ENCODE results near the gene ZSWIM4.
"Not testable (repeated sequence)": the region's sequence is repeated elsewhere in the genome, so short reads cannot be mapped to it uniquely, and the experiment has no call there.

The ZSWIM4 gene

DNA sequence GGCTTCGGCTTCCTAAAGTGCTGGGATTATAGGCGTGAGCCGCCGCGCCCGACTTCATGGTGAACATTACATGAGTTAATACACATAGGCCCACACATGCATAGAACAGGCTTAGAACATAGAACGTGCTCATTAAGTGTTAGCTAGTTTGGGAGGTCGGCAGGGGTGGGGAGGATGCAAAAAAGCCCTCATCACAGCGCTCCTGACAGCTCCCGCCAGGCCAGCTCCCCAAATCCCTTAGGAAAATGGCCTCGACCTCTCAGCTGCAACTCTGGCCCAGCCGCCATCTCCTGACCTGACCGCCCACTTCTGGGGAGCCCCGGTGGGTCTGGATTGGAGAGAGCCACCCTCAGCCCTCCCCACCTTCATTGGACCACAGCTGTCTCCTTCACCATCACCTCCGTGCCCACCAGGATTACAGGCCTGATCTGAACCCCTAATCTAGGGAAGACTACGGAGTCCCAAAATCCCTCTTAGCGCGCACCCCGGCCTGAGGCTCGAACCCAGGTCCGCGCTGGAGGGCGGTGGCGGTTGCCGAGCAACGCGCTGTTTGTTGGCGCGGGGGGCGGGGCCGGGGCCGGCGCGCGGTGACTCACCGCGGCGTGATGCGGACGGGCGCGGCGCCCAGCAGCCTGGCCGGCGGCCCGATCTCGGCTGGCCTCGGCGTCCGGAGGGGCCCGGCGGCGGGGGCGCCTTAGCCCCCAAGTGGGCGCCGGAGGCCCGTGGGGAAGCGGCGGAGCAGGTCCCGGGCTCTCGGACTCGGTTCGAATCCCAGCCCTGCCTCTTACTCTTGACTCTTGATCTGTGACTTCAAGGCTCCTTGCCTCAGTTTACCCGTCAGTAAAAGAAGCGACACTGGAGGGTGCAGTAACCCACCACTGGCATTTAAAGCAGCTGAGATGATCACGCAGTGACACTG is 55.0 kb downstream of the ZSWIM4 start:
- peak; percentile 48 for DNase-seq (ENCODE audit: low read depth in 2 of 2)

DNA sequence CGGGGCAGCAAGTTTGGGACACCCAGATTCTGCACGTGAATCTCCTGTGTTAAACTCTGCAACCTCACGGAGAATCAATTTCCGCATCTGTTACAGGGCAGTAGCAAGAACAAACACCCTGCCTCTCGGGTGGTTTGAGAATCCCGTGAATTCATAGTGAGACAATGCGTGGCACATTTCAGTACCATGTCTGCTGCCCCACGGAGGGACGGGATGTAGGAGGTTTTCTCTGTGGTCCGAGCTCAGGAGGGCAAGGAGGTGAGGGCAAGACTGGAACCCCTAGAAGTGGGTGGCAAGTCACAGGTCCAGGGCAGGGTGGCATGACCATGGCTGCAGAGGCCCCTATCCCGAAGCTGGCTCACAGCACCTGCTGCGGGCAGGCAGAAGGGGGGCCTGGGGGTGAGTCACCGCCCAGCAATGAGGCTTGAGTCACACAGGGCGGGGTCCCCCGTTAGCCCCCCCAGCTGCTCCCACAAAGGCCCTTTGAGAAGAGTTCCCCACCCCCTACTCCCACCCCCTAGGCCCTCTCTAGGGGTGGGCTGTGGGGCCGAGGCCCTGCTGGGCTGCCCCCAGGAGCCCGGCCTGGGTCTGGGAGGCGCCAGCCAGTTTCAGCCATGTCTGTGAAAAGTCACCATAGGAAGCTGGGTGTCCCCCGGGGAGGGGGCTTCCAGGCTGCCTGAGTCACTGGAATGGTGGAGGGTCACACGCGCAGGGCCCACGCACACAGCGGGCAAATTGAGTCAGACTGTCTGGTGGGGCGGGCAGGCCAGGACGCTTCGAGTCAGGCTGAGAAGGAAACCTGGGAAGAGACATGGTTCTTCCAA is 55.9 kb downstream of the ZSWIM4 start:
- peak; percentile 82 to 87 for DNase-seq (ENCODE audit: low read depth in 2 of 2)

DNA sequence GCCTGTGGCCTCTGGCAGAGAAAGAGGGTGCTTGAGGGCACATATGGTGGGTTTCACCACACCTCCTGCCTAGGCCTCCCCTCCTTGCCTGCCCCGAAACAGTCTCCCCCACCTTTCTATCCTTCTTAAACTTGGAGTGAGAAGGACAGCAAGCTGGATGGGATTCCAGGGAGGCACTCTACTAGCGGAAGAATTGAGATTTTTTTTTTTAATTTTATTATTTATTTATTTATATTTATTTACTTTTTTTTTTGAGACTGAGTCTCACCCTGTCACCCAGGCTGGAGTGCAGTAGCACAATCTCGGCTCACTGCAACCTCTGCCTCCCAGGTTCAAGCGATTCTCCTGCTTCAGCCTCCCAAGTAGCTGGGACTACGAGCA is 56.5 kb downstream of the ZSWIM4 start:
- not testable (repeated sequence) for DNase-seq (ENCODE audit: low read depth in 2 of 2)

DNA sequence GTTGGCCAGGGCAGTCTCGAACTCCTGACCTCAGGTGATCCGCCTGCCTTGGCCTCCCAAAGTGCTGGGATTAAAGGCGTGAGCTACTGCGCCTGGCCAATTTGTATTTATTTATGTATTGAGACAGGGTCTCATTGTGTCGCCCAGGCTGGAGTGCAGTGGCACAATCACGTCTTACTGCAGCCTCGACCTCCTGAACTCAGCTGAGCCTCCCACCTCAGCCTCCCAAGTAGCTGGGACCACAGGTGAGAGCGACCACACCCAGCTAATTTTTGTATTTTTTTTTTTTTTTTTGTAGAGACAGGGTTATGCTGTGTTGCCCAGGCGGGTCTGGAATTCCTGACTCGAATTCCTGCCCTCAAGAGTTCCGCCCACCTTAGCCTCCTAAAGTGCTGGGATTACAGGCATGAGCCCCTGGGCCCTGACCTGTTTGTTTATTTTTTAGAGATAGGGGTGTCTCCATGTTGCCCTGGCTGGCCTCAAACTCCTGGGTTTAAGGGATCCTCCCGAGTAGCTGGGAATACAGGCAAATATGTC is 57.0 kb downstream of the ZSWIM4 start:
- DNase-seq (ENCODE audit: low read depth in 2 of 2): not testable (repeated sequence)

DNA sequence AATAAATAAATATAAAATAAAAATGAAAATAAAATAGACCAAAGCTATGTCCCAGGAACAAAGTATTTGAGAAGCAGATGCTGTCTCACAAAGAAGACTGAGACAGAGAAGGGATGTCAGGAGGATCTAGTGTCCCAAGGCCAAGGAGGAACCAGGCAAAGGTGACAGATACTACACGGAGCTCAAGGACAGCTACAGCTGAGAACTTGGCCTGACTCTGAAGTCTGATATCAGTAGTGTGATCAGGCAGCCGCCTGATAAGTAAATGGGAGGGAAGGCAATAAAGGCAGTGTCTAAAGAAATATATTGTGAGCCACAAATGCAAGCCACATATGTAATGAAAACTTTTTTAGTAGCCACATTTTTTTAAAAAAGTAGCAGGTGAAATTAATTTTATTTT is 61.3 kb downstream of the ZSWIM4 start:
- DNase-seq (ENCODE audit: low read depth in 2 of 2): no peak

DNA sequence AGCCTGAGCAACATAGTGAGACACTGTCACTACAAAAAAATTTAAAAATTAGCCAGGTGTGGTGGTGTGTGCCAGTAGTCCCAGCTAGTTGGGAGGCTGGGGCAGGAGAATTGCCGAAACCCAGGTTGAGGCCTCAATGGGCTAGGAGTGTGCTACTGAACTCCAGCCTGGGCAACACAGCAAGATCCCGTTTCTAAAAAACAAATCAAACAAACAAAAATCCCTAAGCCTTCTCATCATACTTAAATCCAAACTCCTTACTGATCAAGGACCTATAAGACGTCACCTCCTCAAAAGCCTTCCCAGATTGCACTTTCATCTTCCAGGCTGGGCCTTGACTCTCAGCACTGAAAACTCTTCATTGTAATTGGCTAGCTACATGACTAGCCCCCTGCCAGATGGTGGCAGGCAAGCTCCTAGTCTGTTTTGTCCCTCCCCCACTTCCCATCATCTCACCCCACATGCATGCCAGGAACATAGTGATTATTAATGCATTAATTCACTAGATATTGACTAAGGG is 64.2 kb downstream of the ZSWIM4 start:
- no peak for DNase-seq (ENCODE audit: low read depth in 2 of 2)

DNA sequence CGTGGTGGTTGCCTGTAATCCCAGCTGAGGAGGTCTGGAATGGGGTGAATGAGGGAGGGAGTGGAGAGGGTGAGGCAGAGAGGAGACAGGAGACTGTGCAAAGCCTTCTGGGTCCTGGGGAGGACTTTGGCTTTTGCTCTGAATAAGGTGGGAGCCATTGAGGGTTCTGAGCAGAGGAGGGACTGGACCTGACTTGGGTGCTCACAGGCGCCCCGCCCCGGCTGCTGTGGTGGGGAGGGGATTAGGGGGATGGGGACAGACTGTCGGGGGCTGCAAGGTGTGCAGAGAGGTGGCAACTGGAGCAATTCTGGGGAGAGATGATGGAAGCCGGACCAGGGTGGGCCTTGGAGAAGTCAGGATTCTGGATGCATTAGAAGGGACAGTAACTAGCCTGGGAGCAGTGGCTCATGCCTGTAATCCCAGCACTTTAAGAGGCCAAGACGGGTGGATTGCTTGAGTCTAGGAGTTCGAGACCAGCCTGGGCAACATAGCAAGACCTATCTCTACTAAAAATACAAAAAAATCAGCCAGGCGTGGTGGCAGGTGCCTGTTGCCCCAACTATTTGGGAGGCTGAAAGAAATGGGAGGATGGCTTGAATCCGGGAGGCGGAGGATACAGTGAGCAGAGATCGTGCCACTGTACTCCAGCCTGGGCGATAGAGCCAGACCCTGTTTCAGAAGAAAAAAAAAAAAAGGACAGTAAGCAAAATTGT is 65.6 kb downstream of the ZSWIM4 start:
- DNase-seq (ENCODE audit: low read depth in 2 of 2): no peak

DNA sequence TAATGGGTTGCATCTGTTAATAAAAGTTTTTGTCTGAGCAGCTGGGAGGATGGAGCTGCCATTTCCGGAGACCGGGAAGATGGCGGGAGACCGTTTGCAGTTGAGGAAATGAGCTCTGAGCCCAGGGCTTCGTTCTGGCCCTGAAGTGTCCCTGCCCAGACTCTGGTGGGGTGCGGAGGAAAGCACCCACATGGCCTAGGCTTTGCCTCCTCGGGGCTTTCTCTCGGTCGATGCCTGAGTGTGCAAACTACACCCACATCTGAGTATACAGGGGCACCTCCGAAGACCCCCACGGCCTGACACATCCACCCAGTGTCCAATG is 66.1 kb downstream of the ZSWIM4 start:
- no peak for DNase-seq (ENCODE audit: low read depth in 2 of 2)

DNA sequence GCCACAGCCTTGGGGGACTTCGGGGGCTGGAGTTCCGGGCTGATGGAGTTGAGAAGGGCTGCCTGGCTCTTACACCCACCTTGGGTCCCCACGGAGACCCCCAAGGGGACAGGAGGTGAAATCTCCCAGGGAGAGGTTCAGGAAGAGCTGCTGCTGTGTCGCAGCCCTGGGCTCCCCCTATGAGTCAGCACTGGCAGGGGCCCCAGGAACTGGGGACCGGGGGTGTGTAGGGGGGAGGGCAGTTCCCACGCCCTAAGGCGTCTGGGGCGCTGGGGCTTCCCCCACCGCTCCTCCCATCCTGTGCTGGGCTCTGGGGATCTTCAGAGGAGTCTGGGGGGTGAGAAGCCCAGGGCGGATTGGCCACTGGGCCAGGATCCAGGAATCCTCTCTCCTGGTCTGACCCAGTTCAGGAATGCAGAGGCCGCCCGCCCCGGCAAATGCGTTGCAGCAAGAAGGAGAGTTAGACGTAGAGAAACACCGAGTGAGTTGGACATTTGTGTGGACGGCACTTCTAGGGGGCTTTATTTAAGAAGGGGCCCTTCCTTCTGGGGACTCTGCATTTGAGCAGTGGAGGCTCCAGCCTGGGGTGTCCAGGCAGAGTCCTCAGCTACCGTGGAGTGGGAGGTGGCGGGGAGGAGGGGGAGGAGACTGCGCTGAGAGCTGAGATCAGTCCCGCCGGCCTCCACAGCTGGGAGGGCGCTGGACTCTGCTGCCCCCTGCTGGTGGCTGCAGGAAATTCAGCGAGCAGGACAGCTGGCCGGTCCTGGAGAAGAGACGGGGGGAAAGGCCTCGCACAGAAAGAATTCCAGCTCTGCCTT is 66.7 kb downstream of the ZSWIM4 start:
- peak; percentile 80 to 83 for DNase-seq (ENCODE audit: low read depth in 2 of 2)

DNA sequence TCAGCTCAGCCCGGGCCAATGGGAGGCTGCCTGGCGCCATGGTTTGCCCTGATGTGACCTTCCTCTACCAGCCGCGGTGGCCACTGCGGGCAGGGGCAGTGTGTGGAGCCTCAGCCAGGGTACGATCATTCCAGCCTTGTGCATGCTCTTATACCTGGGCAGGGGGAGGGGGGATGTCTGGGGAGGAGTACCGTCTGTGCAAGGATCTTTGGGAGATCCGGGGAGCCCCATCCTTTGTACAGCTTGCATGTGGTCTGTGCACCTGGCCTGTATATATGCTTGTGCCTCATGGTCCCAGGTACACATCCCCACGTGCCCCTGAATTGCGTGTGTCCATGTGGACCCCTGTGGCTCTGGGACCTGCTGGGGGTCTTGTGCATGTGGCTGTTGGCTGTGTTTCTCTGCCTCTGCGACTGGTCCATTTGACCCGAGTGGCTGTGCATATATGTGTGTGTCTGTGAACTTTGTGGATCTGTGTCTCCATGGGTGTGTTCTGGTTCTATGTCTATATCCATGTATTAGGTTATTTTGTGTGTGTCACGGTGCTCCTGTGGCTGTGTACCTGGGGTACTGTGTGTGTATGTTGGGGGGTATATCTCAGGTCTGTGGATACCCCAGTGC is 68.9 kb downstream of the ZSWIM4 start:
- DNase-seq (ENCODE audit: low read depth in 2 of 2): no peak

DNA sequence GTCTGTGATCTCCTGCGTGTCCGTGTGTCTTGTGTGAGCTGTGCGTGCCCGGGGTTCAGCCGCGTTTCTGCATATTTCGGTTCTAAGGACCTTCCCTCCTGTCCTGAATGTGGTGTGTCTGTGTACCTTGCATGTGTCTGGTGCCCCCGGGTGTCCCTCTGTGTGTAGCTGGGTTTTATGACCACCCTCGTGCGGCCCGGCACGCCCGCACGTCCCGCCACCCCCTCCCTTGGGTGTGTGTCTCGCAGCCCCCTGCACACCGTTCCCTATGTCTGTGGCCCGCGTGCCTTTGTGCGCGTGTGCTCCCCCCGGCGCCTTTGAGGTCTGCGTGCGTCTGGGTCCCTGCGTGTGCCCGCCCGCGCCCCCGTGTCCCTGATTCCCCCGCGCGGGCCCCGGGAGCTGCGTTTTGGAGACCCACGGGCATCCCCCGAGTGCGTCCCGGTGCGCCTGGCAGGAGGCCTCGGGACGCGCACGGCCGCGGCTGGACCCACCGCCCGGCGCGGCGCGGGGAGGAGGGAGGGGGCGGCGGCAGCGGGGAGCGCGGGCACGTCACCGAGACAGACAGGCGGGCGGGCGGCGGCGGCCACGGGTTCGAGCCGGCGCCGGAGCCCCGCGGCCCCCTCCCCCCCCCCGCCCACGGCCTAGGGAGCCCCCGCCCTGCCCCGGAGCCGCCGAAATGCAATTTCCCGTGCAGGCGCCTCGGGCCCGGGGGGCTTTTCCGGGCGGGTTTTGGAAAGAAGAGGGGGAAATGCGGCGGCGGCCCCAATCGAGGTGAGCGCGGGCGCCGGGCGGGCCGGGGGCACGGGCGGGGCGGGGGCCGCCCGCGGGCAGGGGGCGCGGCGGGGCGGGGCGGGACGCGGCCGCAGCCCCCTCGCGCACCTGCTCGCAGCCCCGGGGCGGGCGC is 69.7 kb downstream of the ZSWIM4 start:
- no peak for DNase-seq (ENCODE audit: low read depth in 2 of 2)

DNA sequence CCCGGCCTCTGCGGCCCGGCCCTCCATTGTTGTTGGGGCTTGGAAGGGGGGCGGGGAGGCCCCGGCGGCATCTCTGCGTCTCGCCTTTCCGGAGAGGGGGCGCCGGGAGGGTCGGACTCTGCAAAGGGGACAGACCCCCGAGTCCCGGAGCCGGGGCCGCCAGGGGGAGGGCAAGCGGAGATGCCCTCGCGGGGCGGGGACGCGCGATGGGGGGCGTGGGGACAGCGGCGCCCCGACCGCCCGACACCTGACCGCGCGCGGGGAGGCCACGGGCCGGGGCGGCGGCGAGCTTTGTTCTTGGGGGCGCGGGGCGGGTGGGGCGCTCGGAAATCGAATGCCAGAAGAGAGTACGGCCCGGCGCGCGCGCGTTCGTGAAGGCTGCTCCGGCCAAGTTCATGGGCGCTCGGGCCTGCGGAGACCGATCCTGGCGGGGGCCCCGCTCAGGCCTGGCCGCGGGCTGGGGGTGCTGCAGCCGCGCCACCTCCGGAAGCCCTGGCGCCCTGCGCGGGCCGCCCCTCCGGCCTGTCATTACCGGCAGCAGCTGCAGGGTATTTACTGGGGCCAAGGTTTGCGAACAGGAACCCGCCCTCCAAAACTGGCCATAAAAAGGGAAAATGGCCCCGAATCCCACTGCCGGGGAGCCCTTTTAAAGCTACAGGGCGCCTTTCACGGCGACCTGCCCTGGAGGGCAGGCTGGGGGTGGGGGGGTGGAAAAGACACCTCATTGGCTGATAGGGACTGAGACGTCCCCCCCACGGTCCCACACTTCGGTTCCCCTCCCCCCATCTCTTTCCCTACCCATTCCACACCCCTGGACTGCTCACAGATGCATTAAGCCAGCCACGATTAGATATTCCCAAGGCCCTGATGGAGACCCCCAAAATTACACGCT is 70.6 kb downstream of the ZSWIM4 start:
- no peak for DNase-seq (ENCODE audit: low read depth in 2 of 2)

DNA sequence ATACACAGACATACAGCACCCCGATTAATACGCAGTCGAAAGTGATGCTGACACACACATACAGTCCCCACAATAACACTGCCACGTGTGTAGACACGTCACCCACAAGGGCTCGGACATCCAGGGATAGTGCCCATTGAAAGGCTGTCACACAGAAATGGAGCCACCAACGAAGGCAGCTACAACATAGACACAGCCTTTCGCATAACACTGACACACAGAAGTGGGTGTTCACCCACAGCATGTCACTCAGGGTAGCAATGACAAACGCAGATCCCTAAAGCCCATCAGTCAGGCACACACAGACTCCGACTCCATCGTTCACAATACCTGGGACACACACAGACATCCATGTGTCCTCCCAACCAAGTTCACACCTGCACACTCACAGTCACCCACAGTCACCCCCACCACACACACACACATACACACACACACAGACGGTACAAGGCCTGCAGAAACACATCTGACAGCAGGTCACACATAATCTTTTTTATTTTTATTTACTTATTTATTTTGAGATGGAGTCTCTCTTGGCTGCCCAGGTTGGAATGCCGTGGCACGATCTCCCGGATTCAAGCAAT is 71.3 kb downstream of the ZSWIM4 start:
- DNase-seq (ENCODE audit: low read depth in 2 of 2): no peak

DNA sequence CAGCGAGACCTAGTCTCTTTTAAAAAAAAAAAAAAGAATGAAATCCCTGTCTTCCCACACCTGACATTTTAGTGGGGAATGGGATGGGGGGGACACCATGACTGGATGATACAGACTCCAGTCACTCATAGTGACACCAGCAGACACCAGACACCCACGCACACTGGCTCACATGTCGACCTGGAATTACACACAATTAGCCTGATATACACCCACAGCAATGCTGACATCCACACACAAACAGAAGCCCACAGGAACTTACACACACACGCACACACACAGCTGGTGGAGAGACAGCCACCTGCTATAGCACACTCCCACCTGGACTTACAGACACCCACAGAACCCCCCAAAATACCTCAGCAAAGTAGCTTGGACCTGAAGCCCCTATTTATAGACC is 73.4 kb downstream of the ZSWIM4 start:
- no peak for DNase-seq (ENCODE audit: low read depth in 2 of 2)

DNA sequence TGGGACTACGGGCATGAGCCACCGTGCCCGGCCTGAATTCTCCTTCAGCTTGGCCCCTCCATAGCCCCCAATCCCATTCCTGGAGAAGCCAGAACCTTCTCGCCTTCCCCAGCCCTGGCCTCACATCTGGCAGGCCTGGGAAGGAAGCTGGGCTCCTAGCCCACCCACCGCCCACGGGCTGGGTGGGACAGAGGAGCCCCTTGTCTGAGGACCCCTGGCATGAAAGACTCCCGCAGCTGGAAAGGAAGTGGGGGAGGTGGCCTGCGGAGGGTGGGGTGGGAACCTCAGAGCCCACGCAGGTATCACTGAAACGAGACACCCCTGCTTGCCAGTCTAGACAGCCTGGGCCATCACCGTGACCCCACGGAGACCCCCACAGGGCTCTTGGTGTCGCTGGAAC is 74.0 kb downstream of the ZSWIM4 start:
- DNase-seq (ENCODE audit: low read depth in 2 of 2): no peak

DNA sequence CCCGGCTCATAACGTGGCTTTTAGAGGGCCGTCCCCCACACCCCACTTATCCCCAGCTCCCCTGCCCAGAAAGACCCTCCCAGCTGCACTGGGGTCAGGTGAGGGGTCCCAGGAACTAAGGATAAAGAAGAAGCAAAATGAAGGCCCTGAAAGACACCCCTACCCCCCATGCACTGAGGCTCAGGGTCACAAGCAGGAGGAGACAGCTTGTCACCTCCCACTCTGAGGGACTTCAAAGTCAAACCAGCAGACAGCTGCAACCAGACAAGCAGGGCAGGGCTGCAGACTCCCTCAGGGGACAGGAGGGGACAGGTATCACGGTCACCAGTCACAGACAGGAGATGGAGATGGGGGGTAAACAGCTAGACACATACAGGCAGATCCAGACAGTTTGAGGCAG is 75.6 kb downstream of the ZSWIM4 start:
- DNase-seq (ENCODE audit: low read depth in 2 of 2): no peak

DNA sequence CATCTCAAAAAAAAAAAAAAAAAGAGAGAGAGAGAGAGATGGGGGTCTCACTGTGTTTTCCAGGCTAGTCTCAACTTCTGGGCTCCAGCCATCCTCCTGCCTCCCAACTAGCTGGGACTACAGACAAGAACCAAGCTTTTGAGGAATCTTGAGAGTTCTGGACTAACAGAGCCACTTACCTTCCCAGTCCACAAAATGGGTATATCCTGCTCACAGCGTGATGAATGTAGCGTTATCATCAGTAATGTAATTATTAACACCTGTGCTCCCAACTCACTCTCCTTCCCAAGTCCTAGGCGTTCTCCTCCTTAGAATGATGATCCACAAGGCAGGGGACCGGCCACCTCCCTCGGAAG is 77.1 kb downstream of the ZSWIM4 start:
- DNase-seq (ENCODE audit: low read depth in 2 of 2): no peak

DNA sequence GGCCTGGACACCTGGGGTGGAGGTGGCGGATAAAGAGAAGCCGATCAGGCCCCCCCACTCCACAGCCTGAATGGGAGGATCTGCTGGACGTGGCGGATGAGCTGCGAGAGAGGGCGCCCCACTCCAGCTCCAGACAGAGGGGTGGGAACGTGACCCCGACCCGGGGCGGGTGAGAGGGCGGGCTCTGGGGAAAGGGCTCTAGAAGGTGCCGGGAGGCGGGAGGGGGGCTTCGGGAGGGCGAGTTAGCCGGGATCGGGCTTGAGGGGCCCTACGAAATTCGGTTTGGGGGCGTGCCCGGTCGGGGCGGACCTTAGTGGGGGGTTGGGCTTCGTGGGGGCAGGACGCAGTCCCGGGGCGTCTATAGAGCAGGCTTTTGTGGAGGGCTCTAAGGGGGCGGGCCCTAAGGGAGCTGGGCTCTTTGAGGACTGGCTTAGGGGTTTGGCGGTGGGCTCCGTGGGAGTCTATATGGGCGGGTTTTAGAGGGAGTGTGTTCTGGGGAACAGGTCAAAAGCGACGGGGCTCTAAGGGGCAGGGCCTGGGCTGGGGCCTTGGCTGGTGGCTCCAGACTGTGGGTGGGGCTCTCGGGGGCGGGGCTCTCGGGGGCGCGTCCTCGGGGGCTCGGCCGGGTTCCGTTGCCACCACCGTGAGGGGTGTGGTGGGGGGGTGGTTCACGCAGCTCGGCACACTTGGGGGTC is 77.6 kb downstream of the ZSWIM4 start:
- DNase-seq (ENCODE audit: low read depth in 2 of 2): no peak

All from fibroblast of skin of left quadriceps (primary cell).